Right atrium auricular region (tissue), 2 donors: ENCODE measurements around the gene CEP290. TPM values are rescaled to one million over a fixed set of nuclear protein-coding genes. Genes with fewer than 3 reads are reported as not detected.

ENCODE experiments used
- DNase-seq: peaks from one replicate; pipeline ENCODE4 v3.0.0-alpha.2; 2019; ENCODE audit warnings: low spot score
- H3K27ac ChIP-seq, 2 donors: fragments of 200-600 bp; sonication (generic); 1 replicate in 1 of 2; 2 replicates in 1 of 2; pipeline ENCODE4 v1.5.1; 2016 to 2019
- H3K27me3 ChIP-seq, 2 donors: fragments of 200-600 bp; sonication (generic); one replicate each; pipeline versions ENCODE4 v1.5.1 to v1.6.0; 2017 to 2019
- H3K36me3 ChIP-seq: fragments of 200-600 bp; sonication (generic); one replicate; pipeline ENCODE4 v1.5.1; 2016
- H3K4me1 ChIP-seq, 2 donors: fragments of 200-600 bp; sonication (generic); one replicate each; pipeline versions ENCODE4 v1.5.1 to v1.6.0; 2017 to 2019
- H3K4me3 ChIP-seq, 2 donors: fragments of 200-600 bp; sonication (generic); 1 replicate in 1 of 2; 2 replicates in 1 of 2; pipeline ENCODE4 v1.5.1; 2017 to 2019; ENCODE audit warnings: mild to moderate bottlenecking in 1 of 2, moderate library complexity in 1 of 2
- H3K9me3 ChIP-seq, 2 donors: fragments of 200-600 bp; sonication (generic); one replicate each; pipeline ENCODE4 v1.5.1; 2019
- total RNA-seq, 2 donors: library from RNA; depleted of rRNA; stranded (reverse); fragments of >200 nt; gene quantifications; one replicate each; pipeline ENCODE4 v1.1.0, GENCODE V29; 2016
- TF ChIP-seq, protein P1 (sequence below), 2 donors: fragments of 200-600 bp; sonication (generic); IDR thresholded peaks; one replicate each; pipeline ENCODE4 v1.5.1; 2019; ENCODE audit warnings: antibody characterized with exemption in 2 of 2

Gene CEP290
- total RNA-seq, 2 donors from 2014 or later = 5.9 to 8.7 TPM

DNA sequence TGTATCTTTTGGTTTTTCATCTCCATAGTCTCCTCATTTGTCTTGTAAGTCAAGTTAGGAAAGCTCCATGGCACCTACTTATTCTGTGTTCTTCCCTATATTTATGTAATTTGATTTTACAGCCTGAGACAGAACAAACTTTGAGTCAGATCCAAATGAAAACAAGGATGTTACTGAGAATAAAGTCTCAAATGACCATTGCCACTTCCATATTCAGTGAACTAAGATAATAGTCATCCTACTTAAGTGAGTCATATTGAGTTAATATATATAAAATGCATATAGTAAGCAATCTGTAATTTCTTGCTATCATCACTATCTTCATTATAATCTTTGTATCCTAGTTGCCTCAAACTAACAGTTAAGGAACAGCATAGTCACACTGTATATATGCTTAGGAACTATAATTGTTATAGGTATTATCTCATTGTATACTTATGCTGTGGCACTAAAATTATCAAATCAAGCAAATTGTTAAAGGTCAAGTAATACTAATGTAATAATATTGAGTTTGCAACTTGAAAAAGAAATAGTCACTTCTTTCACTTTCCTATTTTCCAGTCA is 31.0 kb upstream of the CEP290 start:
- no peak for DNase-seq
- Histone ChIP-seq H3K36me3 (peaks cover 27% of the 10 kb centered on the region), H3K4me3 (no peak overlapping the region), H3K9me3 (no peaks in the 10 kb centered on the region), H3K27me3 (no peaks in the 10 kb centered on the region), H3K4me1 (no peaks in the 10 kb centered on the region), H3K27ac (no peak overlapping the region)
- TF ChIP-seq, protein P1, sequence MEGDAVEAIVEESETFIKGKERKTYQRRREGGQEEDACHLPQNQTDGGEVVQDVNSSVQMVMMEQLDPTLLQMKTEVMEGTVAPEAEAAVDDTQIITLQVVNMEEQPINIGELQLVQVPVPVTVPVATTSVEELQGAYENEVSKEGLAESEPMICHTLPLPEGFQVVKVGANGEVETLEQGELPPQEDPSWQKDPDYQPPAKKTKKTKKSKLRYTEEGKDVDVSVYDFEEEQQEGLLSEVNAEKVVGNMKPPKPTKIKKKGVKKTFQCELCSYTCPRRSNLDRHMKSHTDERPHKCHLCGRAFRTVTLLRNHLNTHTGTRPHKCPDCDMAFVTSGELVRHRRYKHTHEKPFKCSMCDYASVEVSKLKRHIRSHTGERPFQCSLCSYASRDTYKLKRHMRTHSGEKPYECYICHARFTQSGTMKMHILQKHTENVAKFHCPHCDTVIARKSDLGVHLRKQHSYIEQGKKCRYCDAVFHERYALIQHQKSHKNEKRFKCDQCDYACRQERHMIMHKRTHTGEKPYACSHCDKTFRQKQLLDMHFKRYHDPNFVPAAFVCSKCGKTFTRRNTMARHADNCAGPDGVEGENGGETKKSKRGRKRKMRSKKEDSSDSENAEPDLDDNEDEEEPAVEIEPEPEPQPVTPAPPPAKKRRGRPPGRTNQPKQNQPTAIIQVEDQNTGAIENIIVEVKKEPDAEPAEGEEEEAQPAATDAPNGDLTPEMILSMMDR (IDR thresholded peaks at IDR 0.05) = no peak

DNA sequence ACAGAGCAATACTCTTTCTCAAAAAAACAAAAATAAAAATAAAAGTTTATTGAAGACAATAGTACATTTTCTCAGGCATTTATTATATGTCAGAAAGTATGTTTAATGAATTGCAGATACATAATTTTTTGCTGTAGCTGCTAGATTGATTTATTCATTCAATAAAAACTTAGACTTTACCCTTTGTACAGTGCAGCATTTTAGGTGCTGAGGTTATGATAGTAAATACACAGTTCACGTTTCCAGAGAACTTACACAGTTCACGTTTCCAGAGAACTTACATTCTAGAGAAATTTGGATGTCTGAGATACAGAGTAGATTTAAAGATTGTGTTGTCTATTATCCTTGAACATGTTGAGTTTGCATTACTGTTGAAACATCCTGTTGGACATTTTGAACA is 25.5 kb upstream of the CEP290 start:
- no peaks in the 10 kb centered on the region for H3K27me3 ChIP-seq
- DNase-seq = no peak
- H3K4me1 ChIP-seq = no peaks in the 10 kb centered on the region
- H3K36me3 ChIP-seq = peaks cover 9% of the 10 kb centered on the region
- H3K9me3 ChIP-seq = no peaks in the 10 kb centered on the region
- TF ChIP-seq, protein P1 (IDR thresholded peaks at IDR 0.05) = no peak
- H3K4me3 ChIP-seq = no peak overlapping the region
- no peak overlapping the region for H3K27ac ChIP-seq

DNA sequence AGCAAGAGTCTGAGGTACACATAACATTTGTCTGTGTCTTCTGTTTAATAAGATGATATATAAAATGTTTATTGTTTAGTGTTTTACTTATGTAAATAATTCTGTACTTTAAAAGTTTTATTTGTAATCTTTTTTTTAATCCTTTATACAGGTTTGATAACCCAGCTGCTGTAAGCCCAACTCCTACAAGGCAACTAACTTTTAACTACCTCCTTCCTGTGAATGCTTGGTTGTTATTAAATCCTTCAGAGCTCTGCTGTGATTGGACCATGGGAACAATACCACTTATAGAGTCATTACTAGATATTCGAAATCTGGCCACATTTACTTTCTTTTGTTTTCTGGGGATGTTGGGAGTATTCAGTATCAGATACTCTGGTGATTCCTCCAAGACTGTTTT is 24.3 kb upstream of the CEP290 start:
- no peak overlapping the region for H3K4me3 ChIP-seq
- no peaks in the 10 kb centered on the region for H3K4me1 ChIP-seq
- peaks cover 9% of the 10 kb centered on the region for H3K36me3 ChIP-seq
- H3K27me3 ChIP-seq = no peaks in the 10 kb centered on the region
- H3K27ac ChIP-seq = no peak overlapping the region
- TF ChIP-seq, protein P1 (IDR thresholded peaks at IDR 0.05) = no peak
- DNase-seq = no peak
- H3K9me3 ChIP-seq = no peaks in the 10 kb centered on the region

DNA sequence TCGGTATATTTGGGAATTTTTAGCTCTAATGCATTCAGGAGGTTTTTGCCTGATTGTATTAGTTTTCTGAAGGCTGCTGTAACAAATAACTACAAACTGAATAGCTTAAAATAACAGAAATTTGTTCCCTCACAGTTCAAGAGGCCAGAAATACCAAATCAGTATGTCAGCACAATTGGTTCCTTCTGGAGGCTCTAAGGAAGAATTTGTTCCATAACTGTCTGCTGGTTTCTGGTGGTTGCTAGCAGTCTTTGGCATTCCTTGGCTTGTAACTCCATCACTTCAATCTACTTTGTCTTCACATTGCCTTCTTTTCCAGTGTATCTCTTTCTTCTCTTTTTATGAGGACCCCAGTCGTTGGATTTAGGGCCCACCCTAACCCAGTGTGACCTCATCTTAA is 21.5 kb upstream of the CEP290 start:
- TF ChIP-seq, protein P1 (IDR thresholded peaks at IDR 0.05) = no peak
- H3K4me1 ChIP-seq = no peaks in the 10 kb centered on the region
- H3K36me3 ChIP-seq = peaks cover 9% of the 10 kb centered on the region
- no peak for DNase-seq
- no peaks in the 10 kb centered on the region for H3K9me3 ChIP-seq
- no peaks in the 10 kb centered on the region for H3K27me3 ChIP-seq
- H3K27ac ChIP-seq = no peak overlapping the region
- H3K4me3 ChIP-seq = no peak overlapping the region

DNA sequence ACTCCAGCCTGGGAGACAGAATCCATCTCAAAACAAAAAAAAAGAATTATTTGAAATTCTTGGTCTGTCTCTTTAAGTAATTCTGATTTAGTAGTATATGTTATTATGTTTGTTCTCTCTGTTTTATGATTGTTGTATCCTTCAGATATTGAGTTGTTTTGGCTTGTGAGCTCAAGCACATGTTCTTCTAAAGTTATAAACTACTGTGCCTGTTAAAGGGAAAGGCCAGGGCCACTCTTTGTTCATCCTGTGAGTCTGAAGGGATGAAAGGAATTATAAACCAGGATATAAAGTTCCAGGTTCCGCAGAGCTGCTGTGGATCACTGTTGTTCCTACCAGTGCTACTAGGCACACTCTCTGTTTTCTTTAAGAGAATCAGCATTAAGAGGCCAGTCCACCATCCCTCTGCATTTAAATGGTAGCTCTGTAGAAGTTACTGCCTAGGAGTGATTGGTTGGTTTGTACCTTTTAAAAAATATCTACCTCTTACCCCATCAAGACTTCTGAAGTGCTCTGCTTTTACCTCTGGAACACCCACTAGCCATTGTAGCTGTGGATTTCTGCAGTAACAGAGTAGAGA is 14.3 kb upstream of the CEP290 start:
- no peaks in the 10 kb centered on the region for H3K9me3 ChIP-seq
- no peak overlapping the region for H3K27ac ChIP-seq
- no peaks in the 10 kb centered on the region for H3K27me3 ChIP-seq
- H3K4me3 ChIP-seq = no peak overlapping the region
- TF ChIP-seq, protein P1 (IDR thresholded peaks at IDR 0.05) = no peak
- no peaks in the 10 kb centered on the region for H3K4me1 ChIP-seq
- no peak for DNase-seq
- no peaks in the 10 kb centered on the region for H3K36me3 ChIP-seq

DNA sequence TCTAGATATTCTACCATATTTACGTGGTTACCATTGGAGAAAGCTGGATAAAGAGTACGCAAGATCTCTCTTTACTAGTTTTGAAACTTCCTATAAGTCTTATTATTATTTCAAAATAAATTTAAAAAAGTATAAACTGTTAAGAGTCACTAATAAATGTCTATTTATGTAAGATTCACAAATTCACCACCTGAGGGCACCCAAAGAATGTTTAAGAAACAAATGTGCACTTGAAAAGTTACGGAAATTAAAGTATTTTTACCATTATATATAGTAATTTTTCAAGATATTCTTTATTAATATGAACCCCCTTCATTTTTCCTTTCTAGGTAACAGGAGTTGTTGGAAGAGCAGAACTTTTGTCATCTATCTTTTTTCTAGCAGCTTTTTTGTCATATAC is 12.1 kb upstream of the CEP290 start:
- Histone ChIP-seq H3K27me3 (no peaks in the 10 kb centered on the region), H3K9me3 (no peaks in the 10 kb centered on the region), H3K36me3 (no peaks in the 10 kb centered on the region), H3K27ac (no peak overlapping the region), H3K4me3 (no peak overlapping the region), H3K4me1 (no peaks in the 10 kb centered on the region)
- TF ChIP-seq, protein P1 (IDR thresholded peaks at IDR 0.05) = peak in 1 of 2 donors; percentile 48
- no peak for DNase-seq
